K562 (cell line): ENCODE data around the gene VSIG10L2. TPM values are rescaled to one million over a fixed set of nuclear protein-coding genes. Genes with fewer than 3 reads are reported as not detected.

Experiments
- ATF7 ChIP-seq: fragments of 450-650 bp; IDR thresholded peaks from 2 replicates; pipeline ENCODE4 v1.7.1; 2014; ENCODE audit warnings: mild to moderate bottlenecking, moderate library complexity
- BCL6 ChIP-seq: fragments of 250-450 bp; sonication (Bioruptor Pico); IDR thresholded peaks from 2 replicates; pipeline ENCODE4 v1.4.0; 2020
- CHCHD3 ChIP-seq: fragments of 250-450 bp; sonication (Bioruptor Pico); IDR thresholded peaks from 2 replicates; pipeline ENCODE4 v2.1.2; 2022; ENCODE audit warnings: mild to moderate bottlenecking
- DPF2 ChIP-seq: fragments of 450-650 bp; IDR thresholded peaks from 2 replicates; pipeline ENCODE4 v1.6.1; 2016
- ESRRB ChIP-seq: fragments of 250-450 bp; sonication (Bioruptor Pico); IDR thresholded peaks from 2 replicates; pipeline ENCODE4 v1.5.0; 2020; ENCODE audit warnings: mild to moderate bottlenecking, moderate library complexity, borderline replicate concordance
- FOS ChIP-seq: IDR thresholded peaks from 3 replicates; pipeline ENCODE4 v1.6.1; 2011; ENCODE audit not compliant: insufficient read length; ENCODE audit errors: extremely low read depth
- JUN ChIP-seq, 2 experiments: sonication (generic) in 1 of 2; formaldehyde crosslinking in 1 of 2; IDR thresholded peaks; 2 replicates each; pipeline versions ENCODE4 v1.6.1 to v1.8.0; 2012 to 2022; ENCODE audit warnings: borderline replicate concordance in 2 of 2, mild to moderate bottlenecking in 2 of 2, improper control_type of control experiment in 1 of 2, low read depth in 1 of 2, low read length in 1 of 2, missing genetic modification reagents in 1 of 2
- JUND ChIP-seq, 2 experiments: IDR thresholded peaks; 2 replicates in 1 of 2; 3 replicates in 1 of 2; pipeline ENCODE4 v1.6.1; 2011; ENCODE audit warnings: borderline replicate concordance in 2 of 2, low read depth in 2 of 2, low read length in 2 of 2, improper control_type of control experiment in 1 of 2, missing biosample characterization in 1 of 2, missing genetic modification characterization in 1 of 2, missing genetic modification reagents in 1 of 2
- KDM1A ChIP-seq, 2 experiments: fragments of 450-650 bp; IDR thresholded peaks; 2 replicates each; pipeline ENCODE4 v1.6.1; 2016; ENCODE audit warnings: mild to moderate bottlenecking in 2 of 2
- LCOR ChIP-seq: sonication (generic); formaldehyde crosslinking; IDR thresholded peaks from 2 replicates; pipeline ENCODE4 v1.8.0; 2022; ENCODE audit warnings: mild to moderate bottlenecking, missing genetic modification reagents
- MEF2D ChIP-seq: conservative IDR thresholded peaks from 2 replicates; pipeline ENCODE4 v1.6.1; 2016; ENCODE audit warnings: low read depth, missing genetic modification characterization, missing compliant biosample characterization
- NCOA1 ChIP-seq: fragments of 450-650 bp; IDR thresholded peaks from 2 replicates; pipeline ENCODE4 v1.6.1; 2016; ENCODE audit warnings: low read depth
- PHF8 ChIP-seq: fragments of 200-600 bp; sonication (generic); IDR thresholded peaks from 2 replicates; pipeline ENCODE4 v1.6.1; 2012; ENCODE audit warnings: mixed run types, mild to moderate bottlenecking, inconsistent platforms, low read length, moderate library complexity, borderline replicate concordance
- POLR2AphosphoS2 ChIP-seq: IDR thresholded peaks from 2 replicates; pipeline ENCODE4 v1.6.1; 2012; ENCODE audit warnings: low read length, improper control_type of control experiment
- RBM14 ChIP-seq: fragments of 200-400 bp; formaldehyde crosslinking; IDR thresholded peaks from 2 replicates; pipeline ENCODE4 v1.6.1; 2018; ENCODE audit warnings: low read depth, mild to moderate bottlenecking, low read length, moderate library complexity, borderline replicate concordance; ENCODE audit not compliant: insufficient read depth
- RBM22 ChIP-seq: fragments of 200-400 bp; formaldehyde crosslinking; IDR thresholded peaks from 2 replicates; pipeline ENCODE4 v1.6.1; 2018; ENCODE audit warnings: low read length, low read depth; ENCODE audit not compliant: poor library complexity, severe bottlenecking
- SMC3 ChIP-seq: conservative IDR thresholded peaks from 2 replicates; pipeline ENCODE4 v1.6.1; 2011; ENCODE audit warnings: low read depth, low read length, improper control_type of control experiment; ENCODE audit not compliant: insufficient read depth
- SP1 ChIP-seq: sonication (generic); formaldehyde crosslinking; IDR thresholded peaks from 2 replicates; pipeline ENCODE4 v1.8.1; 2022; ENCODE audit warnings: mild to moderate bottlenecking, missing genetic modification reagents
- SPI1 ChIP-seq: IDR thresholded peaks from 2 replicates; pipeline ENCODE4 v1.6.1; 2011; ENCODE audit warnings: low read depth, low read length, control low read depth, borderline replicate concordance
- SRSF1 ChIP-seq: fragments of 200-400 bp; formaldehyde crosslinking; IDR thresholded peaks from 2 replicates; pipeline ENCODE4 v1.6.1; 2017; ENCODE audit warnings: mild to moderate bottlenecking, low read depth, low read length, moderate library complexity
- TEAD1 ChIP-seq, 2 experiments: fragments of 450-650 bp in 1 of 2; sonication (generic) in 1 of 2; formaldehyde crosslinking; IDR thresholded peaks; 2 replicates each; pipeline versions ENCODE4 v1.4.0 to v1.8.0; 2020 to 2022; ENCODE audit warnings: mild to moderate bottlenecking in 2 of 2, missing genetic modification reagents in 1 of 2
- ZBTB8A ChIP-seq: fragments of 450-650 bp; IDR thresholded peaks from 2 replicates; pipeline ENCODE4 v1.6.1; 2018; ENCODE audit warnings: mild to moderate bottlenecking, moderate library complexity; ENCODE audit not compliant: partially characterized antibody
- ZKSCAN8 ChIP-seq: fragments of 200-800 bp; sonication (Bioruptor generic); IDR thresholded peaks from 2 replicates; pipeline ENCODE4 v1.6.1; 2016; ENCODE audit warnings: missing genetic modification characterization, missing compliant biosample characterization
- ZNF586 ChIP-seq: fragments of 450-650 bp; formaldehyde crosslinking; conservative IDR thresholded peaks from 2 replicates; pipeline ENCODE4 v1.4.0; 2020; ENCODE audit warnings: mild to moderate bottlenecking, moderate library complexity
- ZNF695 ChIP-seq: fragments of 450-650 bp; formaldehyde crosslinking; IDR thresholded peaks from 2 replicates; pipeline ENCODE4 v1.4.0; 2020; ENCODE audit warnings: mild to moderate bottlenecking, moderate library complexity
- ZNF830 ChIP-seq: fragments of 250-450 bp; sonication (Bioruptor Pico); IDR thresholded peaks from 2 replicates; pipeline ENCODE4 v1.5.0; 2021; ENCODE audit warnings: mild to moderate bottlenecking
- polyA plus RNA-seq, 8 experiments: library from polyadenylated mRNA; depleted of rRNA in 4 of 8; stranded (reverse) in 5 of 8; unstranded in 3 of 8; fragments of >200 nt; fragmentation: Nextera tagmentation in 2 of 8; fragmentation: Illumina TruSeq in 1 of 8; extraction: Ambion mirVana in 2 of 8; extraction: Trizol in 1 of 8; gene quantifications; 2 replicates each; pipeline versions ENCODE4 v1.2.1 to v1.2.3, GENCODE V29; 2011 to 2014; ENCODE audit warnings: inconsistent platforms in 1 of 8, missing spikeins in 1 of 8
- total RNA-seq, 7 experiments: library from RNA; depleted of rRNA in 6 of 7; stranded (reverse); fragments of >200 nt in 6 of 7; fragmentation: Illumina TruSeq in 2 of 7; extraction: Trizol in 2 of 7; gene quantifications; 2 replicates each; pipeline versions ENCODE4 v1.2.1 to v1.2.3, GENCODE V29; 2011 to 2021; ENCODE audit warnings: low replicate concordance in 1 of 7
- TF ChIP-seq, protein P1 (sequence below): fragments of 450-650 bp; formaldehyde crosslinking; IDR thresholded peaks from 2 replicates; pipeline ENCODE4 v1.4.0; 2020; ENCODE audit warnings: mild to moderate bottlenecking
- TF ChIP-seq, protein P2 (sequence below): fragments of 450-650 bp; formaldehyde crosslinking; IDR thresholded peaks from 2 replicates; pipeline ENCODE4 v1.4.0; 2022; ENCODE audit warnings: mild to moderate bottlenecking, moderate library complexity

Gene VSIG10L2
- total and polyA plus RNA-seq, 9 of the 15 experiments (the other 6 are each of a cell fraction or from before 2014, with no cell fraction given): not detected

DNA sequence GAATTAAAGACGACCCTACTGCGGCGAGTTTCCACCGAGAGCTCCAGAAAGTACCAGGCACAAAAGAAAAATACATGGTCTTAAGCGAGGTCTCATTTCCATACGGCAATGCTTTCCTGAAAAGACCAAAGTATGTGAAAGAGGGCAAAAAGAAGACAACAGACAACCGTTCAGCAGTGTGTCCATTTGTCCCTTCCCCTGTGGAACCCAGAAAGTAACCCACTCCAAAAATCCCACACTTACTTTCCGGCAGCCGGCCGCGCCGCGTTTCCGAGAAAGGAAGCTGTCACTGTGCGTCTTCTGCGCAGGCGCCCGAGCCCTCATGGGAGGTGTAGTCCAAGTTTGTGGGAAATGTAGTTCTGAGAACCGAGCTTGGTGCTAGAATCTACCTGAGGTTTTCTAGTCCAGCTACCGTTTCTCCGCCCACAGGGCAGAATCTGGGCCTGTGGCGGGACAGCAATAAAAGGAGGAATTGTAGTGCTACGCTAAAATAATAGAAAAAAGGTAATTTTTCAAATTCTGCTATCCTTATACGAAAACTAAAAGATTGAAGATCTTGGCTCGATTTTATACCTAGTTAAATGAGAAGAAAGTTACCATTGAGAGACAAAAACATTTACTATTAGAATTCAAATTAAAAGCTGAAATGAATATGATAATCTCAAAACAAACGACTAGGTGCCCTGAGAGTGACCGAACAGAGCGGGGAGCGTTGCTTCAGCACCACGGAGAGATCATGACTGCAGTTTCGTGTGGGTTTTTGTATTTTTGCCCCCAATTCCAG lies 42.7 kb upstream of the VSIG10L2 start, which contains the start of gene PUS3 (continued):
- TF ChIP-seq ZNF586 (no peak), MEF2D (tag) (no peak), ATF7 (peak; percentile 62), NCOA1 (no peak), CHCHD3 (CRISPR knock-in tag) (0 out of 2 replicates have a peak, but pooled peaks have one; percentile 67), PHF8 (peak; percentile 82; the same call in 1 of the 2 replicates), FOS (no peak), LCOR (CRISPR knock-in tag) (no peak), ZKSCAN8 (CRISPR knock-in tag) (no peak), POLR2AphosphoS2 (no peak), JUN (IDR thresholded peaks at IDR 0.05; ENCODE audit: borderline replicate concordance, low read depth, low read length) (0 out of 2 replicates have a peak, but pooled peaks have one; percentile 22), JUN (CRISPR knock-in tag; IDR thresholded peaks at IDR 0.05; ENCODE audit: borderline replicate concordance) (no peak), TEAD1 (CRISPR knock-in tag; IDR thresholded peaks at IDR 0.05) (no peak), JUND (IDR thresholded peaks at IDR 0.05; ENCODE audit: borderline replicate concordance, low read depth, low read length) (0 out of 2 replicates have a peak, but pooled peaks have one; percentile 19), JUND (tag; IDR thresholded peaks at IDR 0.05; ENCODE audit: borderline replicate concordance, low read depth, low read length) (no peak; the same call in 2 of the 3 replicates), RBM14 (no peak), DPF2 (no peak), KDM1A (IDR thresholded peaks at IDR 0.05) (no peak), SMC3 (no peak), BCL6 (CRISPR knock-in tag) (no peak), RBM22 (no peak), ESRRB (no peak), SP1 (no peak), SRSF1 (no peak), ZNF695 (no peak), SPI1 (peak; percentile 57; the same call in 1 of the 2 replicates), ZBTB8A (no peak), ZNF830 (no peak)
- TF ChIP-seq, protein P1, sequence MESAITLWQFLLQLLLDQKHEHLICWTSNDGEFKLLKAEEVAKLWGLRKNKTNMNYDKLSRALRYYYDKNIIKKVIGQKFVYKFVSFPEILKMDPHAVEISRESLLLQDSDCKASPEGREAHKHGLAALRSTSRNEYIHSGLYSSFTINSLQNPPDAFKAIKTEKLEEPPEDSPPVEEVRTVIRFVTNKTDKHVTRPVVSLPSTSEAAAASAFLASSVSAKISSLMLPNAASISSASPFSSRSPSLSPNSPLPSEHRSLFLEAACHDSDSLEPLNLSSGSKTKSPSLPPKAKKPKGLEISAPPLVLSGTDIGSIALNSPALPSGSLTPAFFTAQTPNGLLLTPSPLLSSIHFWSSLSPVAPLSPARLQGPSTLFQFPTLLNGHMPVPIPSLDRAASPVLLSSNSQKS: no peak
- TF ChIP-seq, protein P2, sequence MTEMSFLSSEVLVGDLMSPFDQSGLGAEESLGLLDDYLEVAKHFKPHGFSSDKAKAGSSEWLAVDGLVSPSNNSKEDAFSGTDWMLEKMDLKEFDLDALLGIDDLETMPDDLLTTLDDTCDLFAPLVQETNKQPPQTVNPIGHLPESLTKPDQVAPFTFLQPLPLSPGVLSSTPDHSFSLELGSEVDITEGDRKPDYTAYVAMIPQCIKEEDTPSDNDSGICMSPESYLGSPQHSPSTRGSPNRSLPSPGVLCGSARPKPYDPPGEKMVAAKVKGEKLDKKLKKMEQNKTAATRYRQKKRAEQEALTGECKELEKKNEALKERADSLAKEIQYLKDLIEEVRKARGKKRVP: no peak
